Esophagus muscularis mucosa (tissue), 4 donors: ENCODE results near the gene CSAG3. TPM values are rescaled to one million over a fixed set of nuclear protein-coding genes. Genes with fewer than 3 reads are reported as not detected.
"Not testable (repeated sequence)": the region's sequence is repeated elsewhere in the genome, so short reads cannot be mapped to it uniquely, and the experiment has no call there.

ENCODE experiments used
- DNase-seq: peaks from one replicate; pipeline ENCODE4 v3.0.0-alpha.2; 2017; ENCODE audit errors: extremely low spot score
- H3K27ac ChIP-seq, 4 donors: fragments of 200-600 bp; sonication (generic); replicated peaks in 1 of 4; 1 replicate in 3 of 4; 2 replicates in 1 of 4; pipeline ENCODE4 v1.5.1; 2016 to 2019; ENCODE audit warnings: mild to moderate bottlenecking in 1 of 4
- H3K27me3 ChIP-seq, 4 donors: fragments of 200-600 bp; sonication (generic); one replicate each; pipeline versions ENCODE4 v1.5.1 to v1.6.0; 2016 to 2019
- H3K36me3 ChIP-seq, 4 donors: fragments of 200-600 bp; sonication (generic); one replicate each; pipeline ENCODE4 v1.5.1; 2016 to 2019
- H3K4me1 ChIP-seq, 4 donors: fragments of 200-600 bp; sonication (generic); one replicate each; pipeline ENCODE4 v1.5.1; 2016 to 2019
- H3K4me3 ChIP-seq, 4 donors: fragments of 200-600 bp; sonication (generic); 1 replicate in 2 of 4; 2 replicates in 2 of 4; pipeline ENCODE4 v1.5.1; 2016 to 2019; ENCODE audit warnings: mild to moderate bottlenecking in 4 of 4, moderate library complexity in 1 of 4
- H3K9me3 ChIP-seq, 4 donors: fragments of 200-600 bp; sonication (generic); 1 replicate in 3 of 4; 2 replicates in 1 of 4; pipeline ENCODE4 v1.5.1; 2016 to 2019
- CTCF ChIP-seq, 3 experiments: fragments of 200-600 bp in 2 of 3; fragments of 450-650 bp in 1 of 3; sonication (generic) in 2 of 3; IDR thresholded peaks; one replicate each; pipeline ENCODE4 v1.5.1; 2017 to 2019; ENCODE audit warnings: antibody characterized with exemption in 3 of 3, mild to moderate bottlenecking in 2 of 3, moderate library complexity in 1 of 3
- EP300 ChIP-seq: sonication (generic); formaldehyde crosslinking; IDR thresholded peaks from one replicate; pipeline ENCODE4 v1.6.1; 2017; ENCODE audit warnings: antibody characterized with exemption
- POLR2A ChIP-seq: fragments of 450-650 bp; IDR thresholded peaks from one replicate; pipeline ENCODE4 v1.6.1; 2017; ENCODE audit warnings: antibody characterized with exemption, moderate library complexity, mild to moderate bottlenecking, low read depth
- POLR2AphosphoS5 ChIP-seq, 2 donors: sonication (generic); formaldehyde crosslinking; IDR thresholded peaks; one replicate each; pipeline ENCODE4 v1.6.1; 2017; ENCODE audit warnings: antibody characterized with exemption in 2 of 2
- WGBS: methylation state at CpG from one replicate; pipeline ENCODE4 v1.1.5; 2018; 5-methylcytosine and 5-hydroxymethylcytosine counted together
- intact Hi-C: fragments of 100-400 bp; cut with DNase I; formaldehyde crosslinking; loops from one replicate; pipeline ENCODE4 v1.15.1; 2023
- total RNA-seq, 4 donors: library from RNA; depleted of rRNA; stranded (reverse); fragments of >200 nt; gene quantifications; one replicate each; pipeline versions ENCODE4 v1.1.0 to v1.2.1, GENCODE V29; 2016

CSAG3 gene
- total RNA-seq: not detected

DNA sequence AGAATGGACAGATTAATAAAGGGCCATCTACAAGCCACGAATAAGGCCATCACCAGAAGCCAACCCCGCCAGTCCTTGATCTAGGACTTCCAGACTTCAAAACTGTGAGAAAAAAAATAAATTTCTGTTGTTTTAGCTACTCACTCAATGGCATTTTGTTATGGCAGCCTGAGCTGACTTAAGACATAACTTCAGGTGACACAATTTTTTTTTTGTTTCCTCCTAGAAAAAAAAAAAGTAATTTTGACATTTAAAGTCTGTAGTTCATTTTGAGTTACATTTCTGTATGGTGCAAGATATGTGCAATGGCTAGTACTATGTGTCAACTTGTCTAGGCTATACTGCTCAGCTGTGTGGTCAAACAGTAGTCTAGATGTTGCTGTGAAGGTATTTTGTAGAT is at the start of gene CSAG3:
CSAG3 (plus strand) TSS at position 301 of the 400 bp plus-strand sequence.
- intact Hi-C loops, H3K27me3 ChIP-seq: not testable (repeated sequence)

GRCh38 chrX:152713195-152713594 is 45.8 kb upstream of the CSAG3 start:
- intact Hi-C loops, DNase-seq, H3K4me3 ChIP-seq, H3K36me3 ChIP-seq, H3K9me3 ChIP-seq, H3K4me1 ChIP-seq, H3K27me3 ChIP-seq, H3K27ac ChIP-seq: not testable (repeated sequence)
- no CpG with 5 or more reads among the region's 5 CpGs for WGBS

More for the DNA sequence above, at the start of gene CSAG3:
- H3K27ac ChIP-seq, H3K4me1 ChIP-seq, H3K4me3 ChIP-seq, H3K9me3 ChIP-seq, DNase-seq, H3K36me3 ChIP-seq: not testable (repeated sequence)
- no CpG with 5 or more reads among the region's 2 CpGs for WGBS

GRCh38 chrX:152713815-152714787 is 44.9 kb upstream of the CSAG3 start, which contains the start of gene MAGEA2B:
MAGEA2B (plus strand) TSS chrX:152714628; CDS start chrX:152717107, 2,479 bp downstream.
- H3K36me3 ChIP-seq, H3K27me3 ChIP-seq, H3K9me3 ChIP-seq, DNase-seq, H3K4me3 ChIP-seq, H3K27ac ChIP-seq, intact Hi-C loops, H3K4me1 ChIP-seq: not testable (repeated sequence)
- no CpG with 5 or more reads among the region's 35 CpGs for WGBS

DNA sequence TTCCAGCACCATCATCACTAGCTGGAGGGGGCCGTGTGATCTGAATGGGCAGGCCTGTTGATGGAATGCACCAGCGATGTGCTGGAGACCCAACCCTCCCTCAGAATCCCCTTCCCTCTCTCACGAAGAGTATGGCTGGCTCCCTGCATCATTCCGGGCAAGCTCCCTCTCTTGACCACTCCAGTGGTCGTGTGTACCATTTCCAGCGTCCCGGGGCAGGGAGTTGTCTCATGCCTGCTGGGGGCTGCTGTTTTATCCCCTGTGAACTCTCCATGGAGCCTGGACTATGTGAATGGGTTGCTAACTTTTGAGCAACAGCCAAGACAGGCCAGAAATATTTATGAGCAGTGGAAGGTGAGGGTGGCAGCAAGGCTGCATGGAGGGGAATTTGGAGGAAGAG is 33.6 kb upstream of the CSAG3 start:
- no peak overlapping the region for H3K4me3 ChIP-seq
- no peaks in the 10 kb centered on the region for H3K27me3 ChIP-seq
- no peak overlapping the region for H3K27ac ChIP-seq
- no peaks in the 10 kb centered on the region for H3K4me1 ChIP-seq
- DNase-seq: no peak
- no peak for TF ChIP-seq POLR2AphosphoS5 (IDR thresholded peaks at IDR 0.05)
- no peak for TF ChIP-seq EP300
- no peak for TF ChIP-seq CTCF (IDR thresholded peaks at IDR 0.05)
- TF ChIP-seq POLR2A: no peak
- no peaks in the 10 kb centered on the region for H3K9me3 ChIP-seq
- intact Hi-C loops: no loop called here
- no peaks in the 10 kb centered on the region for H3K36me3 ChIP-seq
- 80% methylated on average over 7 of the region's 7 CpGs for WGBS

GRCh38 chrX:152733261-152733975 is 25.6 kb upstream of the CSAG3 start, which contains the start of the genes CSAG1 and MAGEA12:
CSAG1 (minus strand) TSS chrX:152733721; CDS start chrX:152732460, 1,261 bp downstream.
MAGEA12 (plus strand) TSS chrX:152733757; CDS start chrX:152736162, 2,405 bp downstream.
- H3K4me1 ChIP-seq: no peaks in the 10 kb centered on the region
- 82% methylated on average over 19 of the region's 21 CpGs for WGBS
- intact Hi-C loops: no loop called here
- TF ChIP-seq EP300: no peak
- TF ChIP-seq POLR2A: no peak
- no peak for TF ChIP-seq POLR2AphosphoS5 (IDR thresholded peaks at IDR 0.05)
- TF ChIP-seq CTCF (IDR thresholded peaks at IDR 0.05): no peak
- H3K9me3 ChIP-seq: no peaks in the 10 kb centered on the region
- no peak within 1 kb of the TSS for H3K27ac ChIP-seq
- H3K36me3 ChIP-seq: no peaks in the 10 kb centered on the region
- H3K4me3 ChIP-seq: no peak within 1 kb of the TSS
- no peak for DNase-seq
- no peaks in the 10 kb centered on the region for H3K27me3 ChIP-seq

GRCh38 chrX:152734143-152734858 is 24.7 kb upstream of the CSAG3 start:
- 86% methylated on average over 8 of the region's 22 CpGs for WGBS
- intact Hi-C loops, DNase-seq: not testable (repeated sequence)

More at GRCh38 chrX:152734143-152734858, 24.7 kb upstream of the CSAG3 start:
- H3K27ac ChIP-seq, H3K4me1 ChIP-seq, H3K9me3 ChIP-seq, H3K27me3 ChIP-seq, H3K36me3 ChIP-seq, H3K4me3 ChIP-seq: not testable (repeated sequence)
